Neuronal stem cell (in vitro differentiated cells): ENCODE data around the gene NME8.
A peak's percentile ranks its signal among the peaks of the same experiment; 100 is the strongest.

ENCODE experiments used
- DNase-seq: peaks from one replicate; pipeline ENCODE4 v3.0.0-alpha.2; 2013; ENCODE audit warnings: low spot score
- H2AFZ ChIP-seq: one replicate; pipeline ENCODE4 v1.6.1; 2013; ENCODE audit warnings: mild to moderate bottlenecking, low read length, inconsistent platforms
- H2AK5ac ChIP-seq: 2 replicates; pipeline ENCODE4 v1.6.1; 2013; ENCODE audit warnings: low read depth, mild to moderate bottlenecking, inconsistent platforms, low read length, moderate library complexity, mixed read lengths
- H2BK120ac ChIP-seq: 2 replicates; pipeline ENCODE4 v1.6.1; 2013; ENCODE audit warnings: low read depth, mild to moderate bottlenecking, inconsistent platforms, low read length, moderate library complexity, mixed read lengths
- H2BK12ac ChIP-seq: one replicate; pipeline ENCODE4 v1.6.1; 2013; ENCODE audit warnings: low read length, inconsistent platforms
- H2BK15ac ChIP-seq: 2 replicates; pipeline ENCODE4 v1.6.1; 2013; ENCODE audit warnings: mild to moderate bottlenecking, low read length, inconsistent platforms, mixed read lengths
- H2BK5ac ChIP-seq: one replicate; pipeline ENCODE4 v1.6.1; 2013; ENCODE audit warnings: inconsistent platforms, mild to moderate bottlenecking, low read length, moderate library complexity
- H3K14ac ChIP-seq: one replicate; pipeline ENCODE4 v1.6.1; 2013; ENCODE audit warnings: low read length, inconsistent platforms
- H3K18ac ChIP-seq: 2 replicates; pipeline ENCODE4 v1.6.1; 2013; ENCODE audit warnings: low read length, inconsistent platforms
- H3K23ac ChIP-seq: 2 replicates; pipeline ENCODE4 v1.6.1; 2013; ENCODE audit warnings: low read depth, mild to moderate bottlenecking, mixed read lengths, low read length, inconsistent platforms; ENCODE audit not compliant: poor library complexity
- H3K27ac ChIP-seq: replicated peaks from 3 replicates; pipeline ENCODE4 v1.5.1; 2013; ENCODE audit warnings: low read length, inconsistent platforms
- H3K27me3 ChIP-seq, 3 experiments: 2 replicates each; pipeline ENCODE4 v1.6.1; 2013; ENCODE audit warnings: low read length in 3 of 3, mild to moderate bottlenecking in 2 of 3, inconsistent platforms in 1 of 3, low read depth in 1 of 3, mixed read lengths in 1 of 3, moderate library complexity in 1 of 3; ENCODE audit not compliant: control insufficient read depth in 3 of 3, insufficient read depth in 3 of 3
- H3K36me3 ChIP-seq, 2 donors: replicated peaks in 1 of 2; 2 replicates each; pipeline ENCODE4 v1.6.1; 2013; ENCODE audit warnings: low read length in 2 of 2; ENCODE audit not compliant: control insufficient read depth in 2 of 2, insufficient read depth in 2 of 2
- H3K4ac ChIP-seq: 2 replicates; pipeline ENCODE4 v1.6.1; 2013; ENCODE audit warnings: inconsistent platforms, mild to moderate bottlenecking, low read length, moderate library complexity
- H3K4me1 ChIP-seq, 2 donors: 1 replicate in 1 of 2; 2 replicates in 1 of 2; pipeline ENCODE4 v1.6.1; 2013; ENCODE audit warnings: low read length in 2 of 2, low read depth in 1 of 2; ENCODE audit not compliant: control insufficient read depth in 2 of 2, insufficient read depth in 1 of 2
- H3K4me2 ChIP-seq: one replicate; pipeline ENCODE4 v1.6.1; 2013; ENCODE audit warnings: mild to moderate bottlenecking, low read length, inconsistent platforms; ENCODE audit not compliant: insufficient read depth, poor library complexity, severe bottlenecking
- H3K4me3 ChIP-seq, 2 donors: 2 replicates each; pipeline ENCODE4 v1.5.1; 2013; ENCODE audit warnings: low read length in 2 of 2, mild to moderate bottlenecking in 2 of 2, inconsistent platforms in 1 of 2, moderate library complexity in 1 of 2
- H3K79me1 ChIP-seq: one replicate; pipeline ENCODE4 v1.6.1; 2013; ENCODE audit warnings: low read depth, mild to moderate bottlenecking, inconsistent platforms, low read length, moderate library complexity
- H3K9ac ChIP-seq: one replicate; pipeline ENCODE4 v1.6.1; 2013; ENCODE audit warnings: mild to moderate bottlenecking, low read depth, low read length, inconsistent platforms; ENCODE audit not compliant: poor library complexity
- H3K9me3 ChIP-seq, 2 donors: replicated peaks in 1 of 2; 2 replicates each; pipeline versions ENCODE3 to v1.6.1; 2013; ENCODE audit warnings: low read length in 2 of 2, mild to moderate bottlenecking in 2 of 2, inconsistent platforms in 1 of 2, low read depth in 1 of 2, mixed read lengths in 1 of 2, moderate library complexity in 1 of 2; ENCODE audit not compliant: control insufficient read depth in 2 of 2, insufficient read depth in 1 of 2
- H4K8ac ChIP-seq: one replicate; pipeline ENCODE4 v1.6.1; 2013; ENCODE audit warnings: low read depth, mild to moderate bottlenecking, inconsistent platforms, low read length, moderate library complexity
- H4K91ac ChIP-seq: one replicate; pipeline ENCODE4 v1.6.1; 2013; ENCODE audit warnings: low read length, low read depth, mild to moderate bottlenecking, inconsistent platforms; ENCODE audit not compliant: poor library complexity
- WGBS, 2 donors: extraction: QIAGEN DNeasy Blood & Tissue Kit; methylation state at CpG; one replicate each; pipeline ENCODE4 v1.1.7; 2013; ENCODE audit warnings: missing lambda C conversion rate in 2 of 2, mixed read lengths in 1 of 2; ENCODE audit not compliant: insufficient read length in 2 of 2, insufficient replicate concordance in 1 of 2; ENCODE audit errors: extremely low coverage in 2 of 2; 5-methylcytosine and 5-hydroxymethylcytosine counted together

NME8 gene

DNA sequence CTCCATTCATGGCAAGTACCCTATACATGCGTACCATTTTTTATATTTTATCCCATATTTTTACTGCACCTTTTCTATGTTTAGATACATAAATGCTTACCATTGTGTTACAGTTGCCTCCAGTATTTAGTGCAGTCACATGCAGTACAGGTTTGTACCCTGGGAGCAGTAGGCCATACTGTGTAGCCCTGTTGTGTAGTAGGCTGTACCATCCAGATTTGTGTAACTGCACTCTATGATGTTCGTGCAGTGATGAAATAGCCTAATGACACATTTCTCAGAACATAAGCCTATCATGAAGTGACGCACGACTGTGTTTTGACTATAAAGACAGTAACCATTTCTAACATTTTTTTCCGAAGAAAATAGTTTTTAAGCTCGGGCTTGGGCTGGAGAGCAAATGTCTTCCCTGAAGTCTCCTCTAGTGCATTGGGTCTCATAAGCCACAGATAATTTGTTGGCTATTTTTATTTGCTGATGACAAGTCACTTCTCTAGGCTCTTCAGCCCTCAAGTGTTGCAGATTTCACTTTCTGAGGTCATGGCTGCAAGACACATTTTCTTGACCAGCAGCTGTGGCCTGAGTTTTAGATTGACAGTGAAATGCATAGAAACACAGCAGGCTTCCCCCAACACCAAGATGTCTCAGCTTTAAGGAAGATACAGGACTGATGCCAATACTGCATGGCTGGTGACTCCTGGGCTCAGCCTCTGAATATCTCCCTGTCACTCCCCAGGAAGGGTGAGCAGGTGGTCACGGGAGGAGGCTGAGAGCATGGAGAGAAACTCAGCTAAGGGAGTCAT is 98.9 kb downstream of the NME8 start:
- H3K23ac ChIP-seq = no peak overlapping the region
- H3K14ac ChIP-seq = no peak overlapping the region
- no peak overlapping the region for H3K4ac ChIP-seq
- H2BK5ac ChIP-seq = no peak overlapping the region
- no peak overlapping the region for H3K4me2 ChIP-seq
- no peak overlapping the region for H2BK15ac ChIP-seq
- H3K27me3 ChIP-seq = no peaks in the 10 kb centered on the region
- H3K27ac ChIP-seq = no peak overlapping the region
- peaks cover 8 to 14% of the 10 kb centered on the region in 2 donors for H3K4me1 ChIP-seq
- no peak overlapping the region for H2AFZ ChIP-seq
- H3K4me3 ChIP-seq = no peak overlapping the region
- H3K79me1 ChIP-seq = no peaks in the 10 kb centered on the region
- no peak for DNase-seq
- no peak overlapping the region for H4K91ac ChIP-seq
- peaks cover 0 to 2% of the 10 kb centered on the region in 2 donors for H3K9me3 ChIP-seq
- WGBS, 2 donors = no CpG with 5 or more reads among the region's 7 CpGs
- no peak overlapping the region for H3K9ac ChIP-seq
- H4K8ac ChIP-seq = no peak overlapping the region
- H2AK5ac ChIP-seq = no peak overlapping the region
- no peak overlapping the region for H2BK120ac ChIP-seq
- peak overlapping the region; percentile 57 for H3K18ac ChIP-seq
- H2BK12ac ChIP-seq = no peak overlapping the region
- H3K36me3 ChIP-seq = no peaks in the 10 kb centered on the region

DNA sequence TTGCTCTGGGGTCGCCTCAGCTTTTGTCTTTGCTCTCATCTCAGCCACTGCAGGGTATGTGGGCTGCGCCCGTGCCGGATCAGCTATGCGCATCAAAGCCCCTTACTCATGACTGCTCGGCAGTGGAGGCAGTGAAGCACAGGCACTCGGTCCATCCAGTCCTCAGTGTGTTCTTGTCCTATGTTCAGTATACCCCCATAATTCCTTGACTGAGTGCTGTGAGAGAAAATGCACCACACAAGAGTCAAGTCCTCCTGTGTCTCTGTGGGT is 99.5 kb downstream of the NME8 start:
- Histone ChIP-seq H4K8ac (no peak overlapping the region), H2BK12ac (no peak overlapping the region), H3K9ac (peak overlapping the region; percentile 30), H3K4ac (no peak overlapping the region), H2BK15ac (no peak overlapping the region), H3K4me2 (no peak overlapping the region), H4K91ac (no peak overlapping the region), H3K18ac (peak overlapping the region; percentile 57), H3K27ac (no peak overlapping the region), H3K79me1 (no peaks in the 10 kb centered on the region), H3K9me3 (peaks cover 0 to 2% of the 10 kb centered on the region in 2 donors), H3K36me3 (no peaks in the 10 kb centered on the region), H3K4me3 (no peak overlapping the region), H3K4me1 (peaks cover 7 to 11% of the 10 kb centered on the region in 2 donors), H3K23ac (no peak overlapping the region), H2BK120ac (no peak overlapping the region), H3K14ac (no peak overlapping the region), H2AK5ac (no peak overlapping the region), H3K27me3 (no peaks in the 10 kb centered on the region), H2AFZ (no peak overlapping the region), H2BK5ac (no peak overlapping the region)
- no CpG with 5 or more reads among the region's 7 CpGs for WGBS, 2 donors
- no peak for DNase-seq
